KMS-11 (cell line): Measurements from ENCODE around the gene ZNF800.

Experiments
- H2AFZ ChIP-seq: fragments of 200-600 bp; sonication (generic); 2 replicates; pipeline ENCODE4 v1.6.1; 2016; ENCODE audit warnings: antibody characterized with exemption, mixed run types, low read depth
- H3K27ac ChIP-seq: fragments of 200-600 bp; sonication (generic); 2 replicates; pipeline ENCODE4 v1.6.1; 2016; ENCODE audit warnings: mild to moderate bottlenecking, mixed run types
- H3K27me3 ChIP-seq: fragments of 200-600 bp; sonication (generic); 2 replicates; pipeline ENCODE4 v1.6.1; 2017; ENCODE audit warnings: mild to moderate bottlenecking, low read depth, mixed run types, moderate library complexity; ENCODE audit not compliant: insufficient read depth
- H3K36me3 ChIP-seq: fragments of 200-600 bp; sonication (generic); 2 replicates; pipeline ENCODE4 v1.6.1; 2017; ENCODE audit warnings: mild to moderate bottlenecking, mixed run types; ENCODE audit not compliant: insufficient read depth
- H3K4me1 ChIP-seq: fragments of 200-600 bp; sonication (generic); 2 replicates; pipeline ENCODE4 v1.6.1; 2016; ENCODE audit warnings: mild to moderate bottlenecking, low read depth, mixed run types; ENCODE audit not compliant: poor library complexity, severe bottlenecking
- H3K4me2 ChIP-seq: fragments of 200-600 bp; sonication (generic); 2 replicates; pipeline ENCODE4 v1.7.0; 2016; ENCODE audit warnings: mild to moderate bottlenecking, mixed run types
- H3K4me3 ChIP-seq: fragments of 200-600 bp; sonication (generic); IDR thresholded peaks from 2 replicates; pipeline ENCODE4 v1.6.1; 2017; ENCODE audit warnings: low read depth, low read length, mixed read lengths; ENCODE audit not compliant: insufficient read depth
- H3K79me2 ChIP-seq: fragments of 200-600 bp; sonication (generic); 2 replicates; pipeline ENCODE4 v1.6.1; 2016; ENCODE audit warnings: low read depth, mixed run types; ENCODE audit not compliant: insufficient read depth
- H3K9ac ChIP-seq: fragments of 200-600 bp; sonication (generic); 2 replicates; pipeline ENCODE4 v1.6.1; 2016; ENCODE audit warnings: mild to moderate bottlenecking, mixed run types
- H4K20me1 ChIP-seq: fragments of 200-600 bp; sonication (generic); 2 replicates; pipeline ENCODE4 v1.6.1; 2016; ENCODE audit warnings: mild to moderate bottlenecking, mixed run types; ENCODE audit not compliant: insufficient read depth
- TF ChIP-seq, protein P1 (sequence below): fragments of 200-600 bp; sonication (generic); conservative IDR thresholded peaks from 2 replicates; pipeline ENCODE4 v1.6.1; 2017; ENCODE audit warnings: low read depth, mild to moderate bottlenecking, antibody characterized with exemption, low read length, moderate library complexity, mixed read lengths

ZNF800 gene

DNA sequence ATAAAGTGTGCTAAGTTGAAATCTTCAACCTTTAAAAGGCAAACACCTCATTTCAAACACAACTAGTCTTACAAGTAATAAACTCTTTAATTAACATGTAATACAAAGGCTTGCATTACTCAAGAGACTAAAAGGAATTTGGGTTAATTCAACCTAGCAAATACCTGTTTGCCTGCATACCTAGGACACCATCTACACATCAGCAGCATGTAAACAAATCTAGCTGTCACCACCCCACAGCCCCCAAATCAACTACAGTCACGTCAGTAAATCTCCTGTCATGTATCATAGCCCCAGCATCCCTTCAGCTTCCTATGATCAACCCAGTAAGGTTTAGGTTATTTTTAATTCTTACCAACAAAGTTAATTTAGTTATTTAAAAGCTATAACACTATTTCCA, 33.5 kb downstream of the ZNF800 start:
- no peak overlapping the region for H3K27ac ChIP-seq
- H3K27me3 ChIP-seq: no peaks in the 10 kb centered on the region
- no peaks in the 10 kb centered on the region for H4K20me1 ChIP-seq
- no peak overlapping the region for H2AFZ ChIP-seq
- no peaks in the 10 kb centered on the region for H3K36me3 ChIP-seq
- H3K4me1 ChIP-seq: no peaks in the 10 kb centered on the region
- H3K4me3 ChIP-seq: no peak overlapping the region
- no peak overlapping the region for H3K9ac ChIP-seq
- TF ChIP-seq, protein P1, sequence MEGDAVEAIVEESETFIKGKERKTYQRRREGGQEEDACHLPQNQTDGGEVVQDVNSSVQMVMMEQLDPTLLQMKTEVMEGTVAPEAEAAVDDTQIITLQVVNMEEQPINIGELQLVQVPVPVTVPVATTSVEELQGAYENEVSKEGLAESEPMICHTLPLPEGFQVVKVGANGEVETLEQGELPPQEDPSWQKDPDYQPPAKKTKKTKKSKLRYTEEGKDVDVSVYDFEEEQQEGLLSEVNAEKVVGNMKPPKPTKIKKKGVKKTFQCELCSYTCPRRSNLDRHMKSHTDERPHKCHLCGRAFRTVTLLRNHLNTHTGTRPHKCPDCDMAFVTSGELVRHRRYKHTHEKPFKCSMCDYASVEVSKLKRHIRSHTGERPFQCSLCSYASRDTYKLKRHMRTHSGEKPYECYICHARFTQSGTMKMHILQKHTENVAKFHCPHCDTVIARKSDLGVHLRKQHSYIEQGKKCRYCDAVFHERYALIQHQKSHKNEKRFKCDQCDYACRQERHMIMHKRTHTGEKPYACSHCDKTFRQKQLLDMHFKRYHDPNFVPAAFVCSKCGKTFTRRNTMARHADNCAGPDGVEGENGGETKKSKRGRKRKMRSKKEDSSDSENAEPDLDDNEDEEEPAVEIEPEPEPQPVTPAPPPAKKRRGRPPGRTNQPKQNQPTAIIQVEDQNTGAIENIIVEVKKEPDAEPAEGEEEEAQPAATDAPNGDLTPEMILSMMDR: no peak
- no peaks in the 10 kb centered on the region for H3K79me2 ChIP-seq
- H3K4me2 ChIP-seq: no peak overlapping the region

DNA sequence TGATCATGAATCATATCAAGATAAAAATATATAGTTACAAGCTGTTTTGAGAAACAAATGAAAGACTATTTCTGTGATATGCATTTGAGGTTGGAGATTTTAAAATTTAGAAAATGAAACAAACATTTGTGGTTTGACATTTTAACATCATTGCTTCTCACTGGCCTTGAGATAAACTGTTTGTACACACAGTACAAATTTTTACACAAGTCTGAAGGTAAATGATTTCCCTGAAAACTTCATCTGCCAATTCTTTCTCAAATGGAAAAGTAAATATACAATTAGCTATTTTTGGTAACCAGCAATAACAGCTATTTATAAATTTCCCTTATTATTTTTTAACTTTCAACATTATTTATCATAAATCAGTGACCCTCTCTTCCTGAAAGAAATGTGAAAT, 38.6 kb downstream of the ZNF800 start:
- Histone ChIP-seq H3K79me2 (no peaks in the 10 kb centered on the region), H4K20me1 (no peaks in the 10 kb centered on the region), H3K4me3 (no peak overlapping the region), H2AFZ (no peak overlapping the region), H3K4me1 (no peaks in the 10 kb centered on the region), H3K4me2 (no peak overlapping the region), H3K9ac (no peak overlapping the region), H3K36me3 (no peaks in the 10 kb centered on the region), H3K27me3 (no peaks in the 10 kb centered on the region), H3K27ac (no peak overlapping the region)
- TF ChIP-seq, protein P1: no peak

DNA sequence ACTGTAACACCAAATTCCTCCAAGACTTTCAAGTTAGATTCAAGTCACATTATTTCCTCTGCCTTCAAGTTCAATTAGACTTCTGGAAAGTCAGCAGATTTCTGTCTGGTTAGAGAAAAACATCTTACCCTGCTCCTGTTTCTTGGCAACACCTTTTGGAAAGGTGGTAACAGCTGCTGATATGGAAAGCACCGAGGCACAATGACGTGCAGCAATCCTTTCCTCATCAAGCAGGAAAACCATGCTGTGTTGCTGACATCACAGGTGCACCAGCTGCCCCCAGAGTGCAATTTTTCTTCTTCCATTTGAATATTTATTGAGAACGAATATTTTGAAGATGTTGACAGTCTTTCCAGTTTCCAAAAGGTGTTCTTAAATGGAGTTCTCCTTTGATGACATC, 41.9 kb downstream of the ZNF800 start:
- no peaks in the 10 kb centered on the region for H3K79me2 ChIP-seq
- H3K27ac ChIP-seq: no peak overlapping the region
- H3K36me3 ChIP-seq: no peaks in the 10 kb centered on the region
- no peaks in the 10 kb centered on the region for H4K20me1 ChIP-seq
- H3K27me3 ChIP-seq: no peaks in the 10 kb centered on the region
- no peak overlapping the region for H3K4me2 ChIP-seq
- no peaks in the 10 kb centered on the region for H3K4me1 ChIP-seq
- no peak overlapping the region for H3K4me3 ChIP-seq
- TF ChIP-seq, protein P1: no peak
- no peak overlapping the region for H3K9ac ChIP-seq
- H2AFZ ChIP-seq: no peak overlapping the region

DNA sequence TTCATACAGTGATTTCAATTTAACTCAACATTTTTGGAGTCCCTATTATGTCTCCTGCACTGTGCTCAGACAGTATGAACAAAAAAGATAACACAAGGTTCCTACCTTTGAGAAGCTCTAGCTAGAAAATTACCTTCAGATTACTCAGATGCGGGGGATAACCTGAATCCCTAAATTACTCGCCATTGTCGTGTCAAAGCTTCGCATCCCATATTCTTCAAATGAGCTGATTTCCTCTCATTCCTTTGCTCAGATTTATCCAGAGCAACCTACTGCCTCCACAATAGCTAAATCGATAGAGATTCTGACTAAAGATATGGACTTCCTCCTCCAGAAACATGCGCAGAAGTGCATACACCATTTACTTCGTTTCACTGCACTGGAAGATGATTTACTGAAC, 42.6 kb downstream of the ZNF800 start:
- no peak overlapping the region for H3K4me2 ChIP-seq
- no peaks in the 10 kb centered on the region for H3K4me1 ChIP-seq
- TF ChIP-seq, protein P1: no peak
- no peak overlapping the region for H3K27ac ChIP-seq
- no peak overlapping the region for H2AFZ ChIP-seq
- H4K20me1 ChIP-seq: no peaks in the 10 kb centered on the region
- H3K9ac ChIP-seq: no peak overlapping the region
- no peaks in the 10 kb centered on the region for H3K27me3 ChIP-seq
- no peak overlapping the region for H3K4me3 ChIP-seq
- H3K79me2 ChIP-seq: no peaks in the 10 kb centered on the region
- H3K36me3 ChIP-seq: no peaks in the 10 kb centered on the region

DNA sequence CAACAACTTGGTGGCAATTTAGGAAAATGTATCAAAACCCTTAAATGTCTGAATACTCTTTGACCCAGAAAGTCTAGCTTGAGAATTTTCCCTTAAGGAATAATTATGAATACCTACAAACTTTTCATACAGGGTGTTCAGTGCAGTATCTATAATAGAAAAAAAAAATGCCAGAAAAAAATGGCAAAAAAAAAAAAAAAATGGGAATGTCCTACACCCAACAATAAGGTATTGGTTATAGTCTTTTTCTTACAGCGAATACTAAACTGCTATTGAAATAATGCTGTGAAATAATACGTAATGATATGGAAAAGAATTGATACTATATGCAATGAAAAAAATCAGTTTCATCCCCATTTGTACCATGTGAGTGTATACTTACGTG, 44.3 kb downstream of the ZNF800 start:
- Histone ChIP-seq H2AFZ (no peak overlapping the region), H3K27ac (no peak overlapping the region)
- TF ChIP-seq, protein P1: no peak; the same call in 1 of the 2 replicates

More for the DNA sequence above, 44.3 kb downstream of the ZNF800 start:
- H3K4me3 ChIP-seq: no peak overlapping the region
- no peaks in the 10 kb centered on the region for H4K20me1 ChIP-seq
- H3K36me3 ChIP-seq: no peaks in the 10 kb centered on the region
- H3K4me1 ChIP-seq: no peaks in the 10 kb centered on the region
- H3K27me3 ChIP-seq: no peaks in the 10 kb centered on the region
- H3K9ac ChIP-seq: no peak overlapping the region
- H3K4me2 ChIP-seq: peak overlapping the region; percentile 0; the same call in 1 of the 2 replicates
- no peaks in the 10 kb centered on the region for H3K79me2 ChIP-seq
